AG09309 (cell line): ENCODE data around the gene AVP.

Experiments used
- DNase-seq: peaks from one replicate; pipeline ENCODE4 v3.0.0-alpha.2; 2010; ENCODE audit warnings: low read depth
- H3K4me3 ChIP-seq: 2 replicates; pipeline ENCODE4 v1.5.1; 2011; ENCODE audit warnings: mild to moderate bottlenecking, low read depth, low read length, moderate library complexity; ENCODE audit not compliant: control insufficient read depth
- CTCF ChIP-seq: IDR thresholded peaks from 2 replicates; pipeline ENCODE4 v1.5.1; 2011; ENCODE audit warnings: mild to moderate bottlenecking, low read depth, low read length, inconsistent platforms; ENCODE audit not compliant: insufficient read depth, control insufficient read depth; ENCODE audit errors: missing control alignments

The AVP gene

GRCh38 chr20:3092611-3093379 lies 8.3 kb upstream of the AVP start:
- no peak for TF ChIP-seq CTCF
- DNase-seq = no peak
- peak overlapping the region; percentile 5; the same call in 1 of the 2 replicates for H3K4me3 ChIP-seq

GRCh38 chr20:3090565-3090964 lies 6.0 kb upstream of the AVP start:
- no peak for DNase-seq
- no peak for TF ChIP-seq CTCF

GRCh38 chr20:3088031-3088430 lies 3.5 kb upstream of the AVP start:
- DNase-seq = no peak
- TF ChIP-seq CTCF = no peak
- no peak overlapping the region for H3K4me3 ChIP-seq

More at GRCh38 chr20:3090565-3090964, 6.0 kb upstream of the AVP start:
- H3K4me3 ChIP-seq = no peak overlapping the region

GRCh38 chr20:3085571-3086072 lies 1.1 kb upstream of the AVP start:
- no peak for DNase-seq
- TF ChIP-seq CTCF = no peak
- no peak overlapping the region for H3K4me3 ChIP-seq

GRCh38 chr20:3084986-3085360 lies 449 bp upstream of the AVP start:
- TF ChIP-seq CTCF = no peak
- no peak for DNase-seq
- no peak overlapping the region for H3K4me3 ChIP-seq

- H3K4me3 ChIP-seq = no peak overlapping the region; the same call in 1 of the 2 replicates
- TF ChIP-seq CTCF = no peak
- no peak for DNase-seq
These were observed 1.3 kb downstream of the AVP start for GRCh38 chr20:3082955-3083952.
